Thoracic aorta (tissue), 2 donors: ENCODE data around the gene LIX1. TPM values are rescaled to one million over a fixed set of nuclear protein-coding genes. Genes with fewer than 3 reads are reported as not detected.
"Not testable (repeated sequence)": the region's sequence is repeated elsewhere in the genome, so short reads cannot be mapped to it uniquely, and the experiment has no call there.

ENCODE experiments used
- ATAC-seq: fragments of 150-250 bp; one replicate; pipeline ENCODE4 v1.8.0; 2017; ENCODE audit warnings: low read depth; ENCODE audit not compliant: insufficient number of reproducible peaks, low FRiP score
- DNase-seq: peaks from one replicate; pipeline ENCODE4 v3.0.0-alpha.2; 2020; ENCODE audit warnings: low spot score
- H3K27ac ChIP-seq, 2 donors: fragments of 200-600 bp; sonication (generic); 1 replicate in 1 of 2; 2 replicates in 1 of 2; pipeline ENCODE4 v1.5.1; 2016; ENCODE audit warnings: mild to moderate bottlenecking in 2 of 2, moderate library complexity in 2 of 2
- H3K27me3 ChIP-seq: fragments of 200-600 bp; sonication (generic); replicated peaks from 2 replicates; pipeline ENCODE4 v1.6.0; 2016; ENCODE audit warnings: mild to moderate bottlenecking; ENCODE audit not compliant: insufficient read depth
- H3K36me3 ChIP-seq: fragments of 200-600 bp; sonication (generic); one replicate; pipeline ENCODE4 v1.5.1; 2016
- H3K4me1 ChIP-seq, 2 donors: fragments of 200-600 bp; sonication (generic); 1 replicate in 1 of 2; 2 replicates in 1 of 2; pipeline versions ENCODE4 v1.5.1 to v1.6.0; 2016; ENCODE audit warnings: low read depth in 2 of 2, mild to moderate bottlenecking in 1 of 2; ENCODE audit not compliant: control insufficient read depth in 1 of 2
- H3K4me3 ChIP-seq: fragments of 200-600 bp; sonication (generic); 2 replicates; pipeline ENCODE4 v1.5.1; 2016; ENCODE audit warnings: mild to moderate bottlenecking
- H3K9me3 ChIP-seq: fragments of 200-600 bp; sonication (generic); 2 replicates; pipeline ENCODE4 v1.5.1; 2016
- CTCF ChIP-seq: fragments of 200-600 bp; sonication (generic); IDR thresholded peaks from one replicate; pipeline ENCODE4 v1.5.1; 2019; ENCODE audit warnings: antibody characterized with exemption
- total RNA-seq, 2 donors: library from RNA; depleted of rRNA; stranded (reverse); fragments of >200 nt; gene quantifications; one replicate each; pipeline versions ENCODE4 v1.1.0 to v1.2.3, GENCODE V29; 2016

Gene LIX1
- total RNA-seq, 2 donors from 2014 or later: not detected

GRCh38 chr5:97089149-97089801 lies 53.1 kb downstream of the LIX1 start:
- H3K27ac ChIP-seq: no peak overlapping the region
- DNase-seq: no peak
- no peaks in the 10 kb centered on the region for H3K36me3 ChIP-seq
- no peaks in the 10 kb centered on the region for H3K4me1 ChIP-seq
- no peak for ATAC-seq
- no peak overlapping the region for H3K4me3 ChIP-seq
- no peaks in the 10 kb centered on the region for H3K9me3 ChIP-seq
- TF ChIP-seq CTCF: no peak
- H3K27me3 ChIP-seq: no peaks in the 10 kb centered on the region

GRCh38 chr5:97088774-97089148 lies 53.6 kb downstream of the LIX1 start:
- TF ChIP-seq CTCF: no peak
- Histone ChIP-seq H3K4me1 (no peaks in the 10 kb centered on the region), H3K36me3 (no peaks in the 10 kb centered on the region), H3K27me3 (no peaks in the 10 kb centered on the region), H3K9me3 (no peaks in the 10 kb centered on the region), H3K4me3 (no peak overlapping the region), H3K27ac (no peak overlapping the region)
- DNase-seq (no peak), ATAC-seq (no peak)

- Histone ChIP-seq H3K9me3 (no peaks in the 10 kb centered on the region), H3K4me1 (no peaks in the 10 kb centered on the region), H3K27ac (no peak overlapping the region), H3K4me3 (no peak overlapping the region), H3K36me3 (no peaks in the 10 kb centered on the region), H3K27me3 (no peaks in the 10 kb centered on the region)
- no peak for TF ChIP-seq CTCF
- DNase-seq (no peak), ATAC-seq (no peak)
Observed at GRCh38 chr5:97087138-97087537, 55.3 kb downstream of the LIX1 start.

GRCh38 chr5:97085459-97086181 lies 56.8 kb downstream of the LIX1 start:
- DNase-seq (no peak), ATAC-seq (no peak)
- Histone ChIP-seq H3K4me1 (no peaks in the 10 kb centered on the region), H3K36me3 (no peaks in the 10 kb centered on the region), H3K27ac (no peak overlapping the region), H3K4me3 (no peak overlapping the region), H3K9me3 (no peaks in the 10 kb centered on the region), H3K27me3 (no peaks in the 10 kb centered on the region)
- no peak for TF ChIP-seq CTCF

GRCh38 chr5:97084782-97085458 lies 57.5 kb downstream of the LIX1 start:
- not testable (repeated sequence) for H3K9me3 ChIP-seq, H3K27me3 ChIP-seq, H3K4me3 ChIP-seq, H3K36me3 ChIP-seq, DNase-seq, H3K27ac ChIP-seq, ATAC-seq, H3K4me1 ChIP-seq
